Peyer's patch (tissue), 4 donors: ENCODE measurements around the gene ANKRD22.

Source experiments
- CTCF ChIP-seq, 6 experiments: fragments of 450-650 bp in 4 of 6; fragments of 200-600 bp in 2 of 6; sonication (generic) in 1 of 6; IDR thresholded peaks; one replicate each; pipeline ENCODE4 v1.5.1; 2017 to 2019; ENCODE audit warnings: antibody characterized with exemption in 6 of 6, mild to moderate bottlenecking in 3 of 6, moderate library complexity in 1 of 6
- POLR2A ChIP-seq, 2 donors: fragments of 450-650 bp; IDR thresholded peaks; one replicate each; pipeline ENCODE4 v1.5.1; 2017; ENCODE audit warnings: antibody characterized with exemption in 2 of 2, mild to moderate bottlenecking in 2 of 2, moderate library complexity in 2 of 2

GRCh38 chr10:88841316-88842111 lies 10.1 kb downstream of the ANKRD22 start:
- TF ChIP-seq CTCF (IDR thresholded peaks at IDR 0.05) (no peak), POLR2A (IDR thresholded peaks at IDR 0.05) (no peak)
